Activated T-cell treated with anti-CD3 and anti-CD28 coated beads, Interleukin-2, amount 50 U/mL, for 1 hour (primary cell): ENCODE results near the gene CRPPA.
"Not testable (repeated sequence)": the region's sequence is repeated elsewhere in the genome, so short reads cannot be mapped to it uniquely, and the experiment has no call there.

Experiments
- DNase-seq: peaks from one replicate; pipeline ENCODE4 v3.0.0-alpha.2; 2020

The CRPPA gene

GRCh38 chr7:16395121-16395520 is 26.2 kb downstream of the CRPPA start:
- no peak for DNase-seq

GRCh38 chr7:16393862-16394422 is 27.4 kb downstream of the CRPPA start:
- no peak for DNase-seq

- no peak for DNase-seq
Observed at GRCh38 chr7:16392990-16393523, 28.3 kb downstream of the CRPPA start.

GRCh38 chr7:16383786-16384185 is 37.6 kb downstream of the CRPPA start:
- DNase-seq = not testable (repeated sequence)

- not testable (repeated sequence) for DNase-seq
Observed at GRCh38 chr7:16383103-16383502, 38.2 kb downstream of the CRPPA start.
